Liver (tissue), 9 donors: Measurements from ENCODE around the gene ADAMTS15. TPM values are rescaled to one million over a fixed set of nuclear protein-coding genes. Genes with fewer than 3 reads are reported as not detected.

Experiments
- DNase-seq: peaks from one replicate; pipeline ENCODE4 v3.0.0-alpha.2; 2017; ENCODE audit warnings: low spot score
- H3K27ac ChIP-seq, 2 donors: one replicate each; pipeline ENCODE4 v1.7.0; 2013; ENCODE audit warnings: inconsistent platforms in 2 of 2, low read length in 2 of 2, control low read depth in 1 of 2, low read depth in 1 of 2, mild to moderate bottlenecking in 1 of 2
- H3K27me3 ChIP-seq, 4 donors: one replicate each; pipeline versions ENCODE4 v1.6.1 to v1.7.0; 2013; ENCODE audit warnings: low read length in 3 of 4, inconsistent platforms in 1 of 4, mild to moderate bottlenecking in 1 of 4, moderate library complexity in 1 of 4; ENCODE audit not compliant: control insufficient read depth in 4 of 4, insufficient read depth in 4 of 4
- H3K36me3 ChIP-seq, 4 donors: one replicate each; pipeline versions ENCODE4 v1.6.1 to v1.7.0; 2013; ENCODE audit warnings: low read length in 3 of 4, mild to moderate bottlenecking in 3 of 4, low read depth in 1 of 4, moderate library complexity in 1 of 4; ENCODE audit not compliant: control insufficient read depth in 4 of 4, insufficient read depth in 3 of 4
- H3K4me1 ChIP-seq, 4 donors: one replicate each; pipeline versions ENCODE4 v1.6.1 to v1.7.0; 2013; ENCODE audit warnings: low read length in 3 of 4, mild to moderate bottlenecking in 3 of 4, moderate library complexity in 1 of 4; ENCODE audit not compliant: control insufficient read depth in 4 of 4, insufficient read depth in 4 of 4
- H3K4me3 ChIP-seq, 3 donors: one replicate each; pipeline versions ENCODE4 v1.6.1 to v1.7.0; 2013; ENCODE audit warnings: low read length in 3 of 3, control low read depth in 1 of 3, low read depth in 1 of 3, mild to moderate bottlenecking in 1 of 3
- H3K9ac ChIP-seq, 2 donors: one replicate each; pipeline ENCODE4 v1.7.0; 2013; ENCODE audit warnings: low read length in 2 of 2, mild to moderate bottlenecking in 2 of 2, moderate library complexity in 2 of 2, control low read depth in 1 of 2, low read depth in 1 of 2
- H3K9me3 ChIP-seq, 4 donors: one replicate each; pipeline versions ENCODE4 v1.6.1 to v1.7.0; 2013; ENCODE audit warnings: low read length in 3 of 4; ENCODE audit not compliant: control insufficient read depth in 4 of 4
- EGR1 ChIP-seq, 2 donors: IDR thresholded peaks; 2 replicates each; pipeline ENCODE4 v1.6.1; 2016 to 2018; ENCODE audit warnings: antibody characterized with exemption in 2 of 2, low read depth in 2 of 2
- FOXA1 ChIP-seq: IDR thresholded peaks from 2 replicates; pipeline ENCODE4 v1.6.1; 2016; ENCODE audit warnings: antibody characterized with exemption
- FOXA2 ChIP-seq: IDR thresholded peaks from 2 replicates; pipeline ENCODE4 v1.6.1; 2016; ENCODE audit warnings: antibody characterized with exemption
- HNF4A ChIP-seq, 2 donors: conservative IDR thresholded peaks; 2 replicates each; pipeline ENCODE4 v1.6.1; 2016; ENCODE audit warnings: antibody characterized with exemption in 2 of 2, mild to moderate bottlenecking in 2 of 2
- JUND ChIP-seq, 2 donors: IDR thresholded peaks; 2 replicates each; pipeline ENCODE4 v1.6.1; 2016; ENCODE audit warnings: antibody characterized with exemption in 2 of 2
- NR2F2 ChIP-seq: IDR thresholded peaks from 2 replicates; pipeline ENCODE4 v1.6.1; 2016; ENCODE audit warnings: antibody characterized with exemption
- RAD21 ChIP-seq, 2 donors: IDR thresholded peaks; 2 replicates each; pipeline ENCODE4 v1.6.1; 2016; ENCODE audit warnings: antibody characterized with exemption in 2 of 2, mild to moderate bottlenecking in 2 of 2
- REST ChIP-seq: IDR thresholded peaks from 2 replicates; pipeline ENCODE4 v1.6.1; 2016; ENCODE audit warnings: antibody characterized with exemption, mild to moderate bottlenecking
- RXRA ChIP-seq, 2 donors: IDR thresholded peaks; 2 replicates each; pipeline ENCODE4 v1.6.1; 2017 to 2018; ENCODE audit warnings: antibody characterized with exemption in 2 of 2, mild to moderate bottlenecking in 1 of 2
- YY1 ChIP-seq: IDR thresholded peaks from 2 replicates; pipeline ENCODE4 v1.6.1; 2016; ENCODE audit warnings: antibody characterized with exemption, mild to moderate bottlenecking
- ZBTB33 ChIP-seq: IDR thresholded peaks from 2 replicates; pipeline ENCODE4 v1.6.1; 2016; ENCODE audit warnings: antibody characterized with exemption
- WGBS: extraction: QIAGEN DNeasy Blood & Tissue Kit; methylation state at CpG from one replicate; pipeline ENCODE4 v1.1.7; 2013; 5-methylcytosine and 5-hydroxymethylcytosine counted together
- polyA plus RNA-seq, 2 donors: library from polyadenylated mRNA; stranded (reverse) in 1 of 2; unstranded in 1 of 2; fragments of 200-250 nt in 1 of 2; fragments of >200 nt in 1 of 2; fragmentation: Nextera tagmentation in 1 of 2; extraction: Ambion mirVana in 1 of 2; gene quantifications; one replicate each; pipeline versions ENCODE4 v1.2.1 to v1.2.3, GENCODE V29; 2013 to 2015
- total RNA-seq, 2 donors: library from RNA; depleted of rRNA; stranded (reverse); fragments of >200 nt; gene quantifications; one replicate each; pipeline ENCODE4 v1.2.3, GENCODE V29; 2014
- donor health status: healthy.
- donor health status: healthy.
- donor health status: healthy.
- donor health status: healthy.
- donor health status: healthy.

ADAMTS15 gene
- total and polyA plus RNA-seq, 4 donors = 0.06 to 1.3 (median 0.77) TPM

- no peak for DNase-seq
- Histone ChIP-seq H3K9ac (no peak overlapping the region), H3K27me3 (peaks cover 0 to 2% (median 0%) of the 10 kb centered on the region in 4 donors), H3K4me3 (no peak overlapping the region), H3K27ac (no peak overlapping the region), H3K36me3 (no peaks in the 10 kb centered on the region), H3K9me3 (no peaks in the 10 kb centered on the region), H3K4me1 (no peaks in the 10 kb centered on the region)
- 82% methylated on average over 16 of the region's 16 CpGs for WGBS
- TF ChIP-seq RAD21 (IDR thresholded peaks at IDR 0.05) = no peak
- TF ChIP-seq REST = no peak
- TF ChIP-seq HNF4A (conservative IDR thresholded peaks at IDR 0.05) = no peak
- no peak for TF ChIP-seq ZBTB33
- no peak for TF ChIP-seq FOXA2
- no peak for TF ChIP-seq FOXA1
- TF ChIP-seq NR2F2 = no peak
- TF ChIP-seq YY1 = no peak
- TF ChIP-seq EGR1 (IDR thresholded peaks at IDR 0.05; ENCODE audit: low read depth in 2 of 2) = no peak
- TF ChIP-seq JUND (IDR thresholded peaks at IDR 0.05) = no peak
These were observed 38.0 kb downstream of the ADAMTS15 start for GRCh38 chr11:130486391-130486836.

- Histone ChIP-seq H3K36me3 (no peaks in the 10 kb centered on the region), H3K4me3 (no peak overlapping the region), H3K4me1 (no peaks in the 10 kb centered on the region), H3K9me3 (no peaks in the 10 kb centered on the region), H3K9ac (no peak overlapping the region), H3K27ac (no peak overlapping the region), H3K27me3 (peaks cover 0 to 2% (median 0%) of the 10 kb centered on the region in 4 donors)
- TF ChIP-seq REST = no peak
- no peak for TF ChIP-seq RXRA (IDR thresholded peaks at IDR 0.05)
- TF ChIP-seq YY1 = no peak
- no peak for TF ChIP-seq ZBTB33
- TF ChIP-seq FOXA1 = no peak
- WGBS = 80% methylated on average over 28 of the region's 28 CpGs
- DNase-seq = no peak
These were observed 38.8 kb downstream of the ADAMTS15 start for GRCh38 chr11:130486987-130487923.
